HL-60/S4 treated with phorbol 12-myristate 13-acetate at 8.2 ng/mL for 4 days and 3 days (cell line): ENCODE results near the gene RASA4B.
"Not testable (repeated sequence)": the region's sequence is repeated elsewhere in the genome, so short reads cannot be mapped to it uniquely, and the experiment has no call there.

Experiments
- in situ Hi-C: fragments of 300-500 bp; cut with MboI; formaldehyde crosslinking; loops from 2 replicates; pipeline ENCODE4 v1.15.0; 2022; ENCODE audit warnings: low sequenced_read_pairs

The RASA4B gene

DNA sequence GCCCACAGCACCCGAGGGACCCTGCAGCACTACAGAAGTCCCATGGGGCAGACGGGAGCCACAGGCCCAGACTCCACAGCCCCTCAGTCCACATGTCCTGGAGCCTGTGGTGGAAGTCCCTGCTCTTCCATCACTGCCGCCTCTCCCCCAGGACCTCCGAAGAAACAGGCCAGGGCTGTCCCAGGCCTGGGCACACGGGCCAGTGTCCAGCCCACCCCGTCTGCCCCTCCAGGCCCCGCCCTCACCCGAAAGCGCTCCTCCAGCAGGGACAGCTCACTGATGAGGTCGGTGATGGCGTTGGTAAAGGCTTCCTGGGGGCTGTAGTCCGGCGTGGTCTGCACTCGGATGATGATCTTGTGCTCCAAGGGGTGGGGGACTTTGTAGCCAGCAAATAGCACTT lies 43.5 kb downstream of the RASA4B start:
- in situ Hi-C loops = not testable (repeated sequence)

DNA sequence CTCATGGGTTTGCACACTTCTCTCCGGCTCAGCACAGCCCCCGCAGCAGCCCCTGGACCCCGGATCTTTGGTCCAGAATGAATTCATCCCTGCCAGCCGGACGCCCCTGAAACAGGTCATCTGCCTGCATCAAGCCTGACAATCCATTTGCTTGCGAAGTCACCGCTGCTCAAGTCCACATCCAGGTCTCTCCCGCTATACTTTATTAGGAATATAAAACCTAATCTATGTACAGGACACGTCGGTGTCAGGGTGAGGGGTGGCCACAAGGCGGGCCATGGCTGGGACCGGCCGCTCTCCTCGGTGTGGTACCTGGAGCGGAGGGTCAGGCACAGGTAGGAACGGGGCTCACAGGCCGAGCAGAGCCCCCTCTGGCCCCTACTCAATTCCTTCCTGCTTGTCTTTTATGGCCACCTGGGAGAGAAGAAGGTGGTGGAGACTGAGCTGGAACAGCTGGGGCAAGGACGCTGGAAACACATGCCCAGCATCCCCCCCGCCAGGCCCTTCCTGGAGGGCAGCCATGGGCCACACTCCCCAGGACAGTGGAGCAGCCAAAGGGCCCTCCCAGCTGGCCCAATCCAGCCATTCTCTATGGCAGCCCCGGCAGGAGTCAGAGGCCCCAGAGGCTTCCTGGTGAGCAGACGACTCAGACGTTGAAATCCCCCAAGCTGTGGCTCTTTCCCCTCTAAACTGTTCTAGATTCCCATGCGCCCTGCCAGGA lies 44.1 kb downstream of the RASA4B start:
- in situ Hi-C loops = no loop called here

DNA sequence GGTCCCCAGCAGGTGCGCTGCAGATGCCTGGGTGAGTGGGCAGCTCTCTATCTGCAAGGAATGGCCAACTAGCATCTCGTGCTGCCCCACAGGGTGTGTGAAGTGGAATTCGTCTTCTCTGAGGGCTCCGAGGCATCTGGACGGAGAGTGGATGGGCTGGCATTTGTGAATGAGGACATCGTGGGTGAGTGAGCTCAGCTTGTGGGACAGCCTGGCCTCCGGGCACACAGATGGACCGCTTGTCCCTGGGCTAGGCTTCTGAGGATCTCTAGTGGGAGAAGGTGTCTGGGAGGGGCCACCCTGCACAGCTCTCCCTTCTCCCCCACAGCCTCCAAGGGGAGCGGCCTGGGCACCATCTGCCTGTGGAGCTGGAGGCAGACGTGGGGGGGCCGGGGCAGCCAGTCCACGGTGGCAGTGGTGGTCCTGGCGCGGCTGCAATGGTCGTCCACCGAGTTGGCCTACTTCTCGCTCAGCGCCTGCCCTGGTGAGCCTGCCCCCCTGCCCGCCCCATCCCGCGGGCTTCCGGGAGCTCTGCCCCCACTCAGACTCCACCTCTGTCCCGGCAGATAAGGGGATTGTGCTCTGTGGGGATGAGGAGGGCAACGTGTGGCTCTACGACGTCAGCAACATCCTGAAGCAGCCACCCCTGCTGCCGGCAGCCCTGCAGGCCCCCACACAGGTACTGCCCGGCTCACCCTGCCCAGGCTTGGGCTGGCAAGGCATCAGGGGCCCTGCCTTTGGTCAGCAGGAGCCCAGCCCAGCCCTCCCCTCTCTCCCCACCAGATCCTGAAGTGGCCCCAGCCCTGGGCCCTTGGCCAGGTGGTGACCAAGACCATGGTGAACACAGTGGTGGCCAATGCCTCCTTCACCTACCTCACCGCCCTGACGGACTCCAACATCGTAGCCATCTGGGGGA lies 45.2 kb downstream of the RASA4B start:
- in situ Hi-C loops = no loop called here

DNA sequence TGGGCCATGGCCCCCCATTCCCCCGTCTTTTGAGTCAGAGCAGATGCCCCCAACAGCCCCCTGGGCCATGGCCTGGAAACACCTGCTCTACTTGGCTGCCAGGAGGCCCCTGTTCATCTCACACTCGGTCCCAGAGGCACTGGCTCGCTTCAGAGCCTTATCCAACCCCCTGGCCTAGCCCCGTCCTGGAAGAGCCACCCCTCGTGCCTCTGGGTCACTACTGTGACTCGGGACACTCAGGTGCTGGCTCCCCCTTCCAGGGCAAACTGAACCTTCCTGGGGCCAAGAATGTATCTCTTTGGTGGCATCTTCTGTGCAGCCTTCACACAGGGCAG lies 45.8 kb downstream of the RASA4B start:
- in situ Hi-C loops = no loop called here

DNA sequence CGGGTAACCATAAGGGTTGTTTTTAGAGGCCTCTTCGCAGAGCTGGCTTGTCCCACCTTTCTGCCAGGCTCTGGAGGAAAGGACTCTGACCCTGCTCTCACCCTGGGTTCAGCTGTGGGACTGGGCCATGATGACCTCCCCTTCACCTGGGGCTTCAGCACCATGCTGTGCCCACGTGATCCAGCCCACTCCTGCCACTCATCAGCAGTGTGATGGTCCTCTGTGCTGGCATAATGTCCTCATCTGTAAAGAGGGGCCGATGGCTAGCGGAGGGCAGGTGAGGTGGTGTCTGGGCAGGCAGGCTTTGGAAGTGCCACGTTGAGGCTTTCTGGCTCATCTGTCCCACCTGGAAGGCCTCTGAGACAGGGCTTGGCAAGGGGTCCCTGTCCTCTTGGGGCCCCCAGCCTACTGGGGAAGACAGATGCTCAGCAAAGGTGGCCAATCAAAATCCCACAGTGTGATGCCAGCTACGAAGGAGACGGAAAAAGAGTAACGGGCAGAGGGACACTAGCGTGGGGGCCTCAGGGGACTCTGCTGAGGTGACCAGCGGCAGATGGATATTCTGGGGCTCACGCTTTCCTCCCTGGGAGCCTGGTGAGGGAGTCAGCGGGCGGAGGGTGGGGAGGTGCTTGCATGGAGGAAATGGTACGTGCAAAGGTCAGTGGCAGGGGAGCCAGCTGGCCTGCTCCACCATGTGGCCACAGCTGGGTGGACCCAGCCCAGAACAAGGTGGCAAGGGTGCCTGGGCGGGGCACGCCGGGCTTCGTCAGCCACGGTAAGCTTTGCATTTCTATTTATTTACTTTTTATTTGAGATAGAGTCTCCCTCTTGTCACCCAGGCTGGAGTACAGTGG lies 47.4 kb downstream of the RASA4B start:
- in situ Hi-C loops = no loop called here

DNA sequence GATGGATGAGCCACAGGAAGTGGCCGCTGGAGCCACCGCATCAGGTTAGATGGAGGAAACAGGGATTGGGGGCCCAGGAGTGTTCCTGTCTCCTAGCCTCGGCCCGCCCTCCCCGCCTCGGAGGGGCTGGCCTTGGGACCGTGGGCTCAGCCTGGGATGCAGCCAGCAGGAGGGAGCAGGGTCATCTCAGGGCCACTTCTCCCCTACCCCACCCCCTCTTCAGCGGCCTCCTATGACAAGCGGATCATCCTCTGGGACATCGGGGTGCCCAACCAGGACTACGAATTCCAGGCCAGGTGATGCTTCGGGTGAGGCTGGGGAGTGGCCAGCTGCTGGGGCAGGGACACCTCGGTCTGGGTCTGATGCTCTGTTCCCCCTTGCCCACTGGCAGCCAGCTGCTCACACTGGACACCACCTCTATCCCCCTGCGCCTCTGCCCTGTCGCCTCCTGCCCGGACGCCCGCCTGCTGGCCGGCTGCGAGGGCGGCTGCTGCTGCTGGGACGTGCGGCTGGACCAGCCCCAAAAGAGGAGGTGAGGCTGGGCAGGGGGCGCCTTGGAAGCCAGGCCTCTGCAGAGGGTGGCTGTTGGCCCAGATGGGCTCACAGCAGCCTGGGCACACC lies 48.1 kb downstream of the RASA4B start:
- in situ Hi-C loops = no loop called here

DNA sequence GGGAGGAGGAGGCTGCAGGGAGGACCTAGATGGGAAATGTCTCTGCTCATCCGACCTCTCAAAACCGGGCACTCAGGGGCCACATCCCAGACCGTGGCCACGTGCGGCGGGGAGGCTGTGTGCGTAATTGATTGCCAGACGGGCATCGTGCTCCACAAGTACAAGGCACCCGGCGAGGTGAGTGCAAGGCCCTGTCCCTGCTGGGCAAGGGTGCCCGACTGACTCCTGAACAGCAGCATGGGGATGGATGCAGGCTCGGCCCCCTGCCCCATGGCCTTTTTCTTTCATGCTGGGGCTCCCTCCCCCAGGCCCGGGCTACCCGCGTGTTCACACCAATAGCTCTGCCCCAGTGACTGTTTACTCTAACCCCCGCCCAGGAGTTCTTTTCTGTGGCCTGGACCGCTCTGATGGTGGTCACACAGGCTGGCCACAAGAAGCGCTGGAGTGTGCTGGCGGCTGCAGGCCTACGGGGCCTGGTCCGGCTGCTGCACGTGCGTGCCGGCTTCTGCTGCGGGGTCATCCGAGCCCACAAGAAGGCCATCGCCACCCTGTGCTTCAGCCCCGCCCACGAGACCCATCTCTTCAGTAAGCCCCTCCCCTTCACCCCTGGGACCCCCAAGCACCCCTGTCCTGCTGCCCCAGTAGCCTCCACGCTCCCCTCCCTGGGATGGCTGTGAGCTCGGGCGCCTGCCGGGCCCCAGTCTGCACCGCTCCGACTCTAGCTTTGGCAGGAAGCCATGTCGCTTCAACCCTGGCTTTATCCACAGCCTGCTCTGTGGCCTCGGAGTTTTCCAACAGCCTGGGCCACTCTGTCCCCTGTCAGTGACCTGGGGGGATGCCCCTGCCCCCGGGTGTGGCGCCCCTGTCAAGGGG lies 48.9 kb downstream of the RASA4B start:
- in situ Hi-C loops = no loop called here

DNA sequence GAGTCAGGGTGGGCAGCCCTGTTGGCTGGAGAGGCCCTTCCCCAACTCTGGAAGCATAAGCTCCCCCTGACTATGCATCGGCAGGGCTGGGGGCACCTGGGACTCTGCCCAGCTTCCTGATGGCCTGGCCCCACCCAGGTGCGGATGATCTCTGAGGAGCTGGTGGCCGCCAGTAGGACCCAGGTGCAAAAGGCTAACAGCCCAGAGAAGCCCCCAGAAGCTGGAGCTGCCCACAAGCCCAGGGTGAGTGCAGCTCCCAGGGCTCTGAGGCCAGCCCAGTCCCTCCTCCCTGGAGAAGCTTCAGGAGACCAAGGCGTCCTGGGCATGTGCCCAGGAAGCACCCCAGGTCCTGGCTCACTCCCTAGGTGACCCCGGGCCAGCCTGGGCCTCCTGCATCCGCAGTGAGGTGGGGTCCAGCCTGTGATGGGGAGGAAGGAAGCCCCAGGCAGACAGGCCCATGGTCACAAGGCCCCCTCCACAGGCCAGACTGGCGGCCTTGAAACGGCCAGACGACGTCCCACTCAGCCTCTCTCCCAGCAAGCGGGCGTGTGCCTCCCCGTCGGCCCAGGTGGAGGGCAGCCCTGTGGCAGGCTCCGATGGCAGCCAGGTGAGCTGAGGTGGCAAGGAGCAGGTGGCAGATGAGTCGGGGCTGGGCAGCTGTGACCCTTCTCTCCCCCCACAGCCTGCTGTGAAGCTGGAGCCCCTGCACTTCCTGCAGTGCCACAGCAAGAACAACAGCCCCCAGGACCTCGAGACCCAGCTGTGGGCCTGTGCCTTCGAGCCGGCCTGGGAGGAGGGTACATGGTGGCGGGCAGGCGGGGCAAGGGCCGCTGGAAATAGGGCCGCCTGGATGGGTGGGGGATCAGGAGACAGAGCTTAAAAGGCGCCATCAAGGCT lies 49.7 kb downstream of the RASA4B start:
- in situ Hi-C loops = no loop called here

DNA sequence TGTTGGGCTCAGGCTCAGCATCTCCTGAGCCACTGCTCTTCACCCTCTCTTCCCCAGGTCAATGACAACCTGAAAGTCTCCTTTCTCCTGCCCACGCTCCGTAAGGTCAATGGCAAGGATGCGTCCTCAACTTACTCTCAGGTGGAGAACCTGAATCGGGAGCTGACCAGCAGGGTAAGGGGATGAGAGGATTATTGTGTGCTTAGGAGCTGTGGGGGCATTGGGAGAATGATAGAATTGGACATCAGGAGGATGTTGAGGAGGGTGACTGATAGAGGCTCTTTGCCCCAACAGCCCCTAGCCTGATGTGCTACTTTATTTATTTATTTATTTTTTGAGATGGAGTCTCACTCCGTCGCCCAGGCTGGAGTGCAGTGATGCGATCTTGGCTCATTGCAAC lies 51.5 kb downstream of the RASA4B start:
- in situ Hi-C loops = no loop called here

DNA sequence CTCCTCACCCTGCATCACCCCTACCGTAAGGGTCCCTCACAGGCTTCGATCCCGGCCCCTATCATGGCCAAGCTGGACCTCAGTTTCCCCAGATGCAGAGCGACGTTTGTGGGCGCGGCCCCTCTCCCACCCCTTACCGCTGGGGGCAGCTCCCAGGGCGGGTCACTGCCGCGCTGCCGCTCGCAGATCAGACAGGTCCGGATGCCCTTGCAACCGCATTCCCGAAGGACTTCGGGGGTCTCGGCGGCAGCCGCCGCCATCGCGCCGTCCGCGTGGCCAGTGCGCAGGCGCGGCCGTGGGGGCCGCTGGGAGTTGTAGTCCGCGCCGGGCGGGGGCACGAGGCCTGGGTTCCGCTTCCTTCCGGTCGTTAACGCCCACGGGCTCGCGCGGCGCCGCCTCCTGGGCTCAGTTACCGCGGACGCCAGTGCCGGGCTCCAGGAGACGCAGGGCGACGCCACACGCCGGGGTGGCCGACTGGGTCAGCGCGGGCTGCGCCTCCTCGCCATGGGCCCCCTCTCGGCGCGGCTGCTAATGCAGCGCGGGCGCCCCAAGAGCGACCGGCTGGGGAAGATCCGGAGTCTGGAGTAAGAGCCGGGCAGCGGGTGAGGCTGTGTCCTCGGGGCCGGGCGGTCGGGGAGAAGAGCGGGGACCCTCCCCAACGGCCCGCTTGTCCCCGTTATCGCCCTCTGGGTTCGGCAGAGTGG lies 52.8 kb downstream of the RASA4B start, which contains the start of the genes ALKBH4 and LRWD1:
Gene ALKBH4, minus strand, starts transcription at position 287 of the 704 bp plus-strand sequence. Its CDS starts 27 bp downstream, at position 260.
Gene LRWD1, plus strand, starts transcription at position 408 of the 704 bp plus-strand sequence. Its CDS starts 97 bp downstream, at position 505.
- in situ Hi-C loops = no loop called here

DNA sequence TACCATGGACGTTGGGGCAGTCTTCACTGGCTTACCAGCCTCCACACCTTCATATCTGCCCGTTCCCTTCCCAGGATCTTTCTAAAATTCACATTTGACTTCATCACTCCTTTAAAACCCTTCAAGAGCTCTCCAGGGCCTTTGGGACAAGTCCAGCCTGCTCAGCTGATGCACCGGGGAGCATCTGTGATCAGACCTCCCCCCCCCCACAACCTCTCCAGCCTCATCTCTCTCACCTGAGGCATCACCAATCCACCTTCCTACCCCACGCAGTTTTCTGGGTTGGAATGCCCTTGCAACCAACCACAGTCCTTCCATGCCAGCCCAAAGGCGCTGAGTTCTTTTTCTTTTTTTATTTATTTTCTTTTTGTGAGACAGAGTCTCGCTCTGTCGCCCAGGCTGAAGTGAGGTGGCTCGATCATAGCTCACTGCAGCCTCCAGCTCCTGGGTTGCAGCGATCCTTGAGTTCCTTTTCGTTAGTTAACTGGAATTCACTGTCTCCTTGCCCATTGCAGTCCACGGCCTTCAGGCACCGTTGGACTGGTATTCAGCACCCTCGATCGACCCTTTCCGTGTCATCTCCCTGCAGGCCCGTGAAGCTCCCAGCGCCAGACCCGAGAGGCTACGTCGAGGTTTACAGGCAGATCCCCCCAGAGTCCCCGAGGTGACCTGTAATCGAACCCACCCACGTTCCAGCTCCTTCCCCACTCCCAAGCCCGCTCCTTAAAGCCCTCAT lies 53.6 kb downstream of the RASA4B start:
- in situ Hi-C loops = no loop called here

DNA sequence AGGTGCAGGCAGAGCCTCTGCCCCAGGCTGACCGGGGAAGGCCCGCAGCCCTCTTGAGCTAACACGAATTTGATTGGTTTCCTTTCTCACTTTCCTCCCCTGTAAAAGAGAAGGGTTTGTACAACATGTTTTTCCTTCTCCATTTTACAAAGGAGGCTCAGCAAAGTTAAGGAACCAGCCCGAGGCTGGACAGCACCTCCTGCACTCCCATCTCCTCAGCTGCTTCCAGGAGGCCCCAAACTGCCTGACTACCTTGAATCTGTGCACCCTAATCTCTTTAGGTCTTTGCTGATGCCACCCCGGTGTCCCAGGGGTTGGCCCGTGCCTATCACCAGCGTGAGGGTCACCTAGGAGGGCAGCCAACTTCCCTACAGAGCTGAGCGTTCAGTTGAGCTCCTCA lies 57.1 kb downstream of the RASA4B start:
- in situ Hi-C loops = no loop called here

DNA sequence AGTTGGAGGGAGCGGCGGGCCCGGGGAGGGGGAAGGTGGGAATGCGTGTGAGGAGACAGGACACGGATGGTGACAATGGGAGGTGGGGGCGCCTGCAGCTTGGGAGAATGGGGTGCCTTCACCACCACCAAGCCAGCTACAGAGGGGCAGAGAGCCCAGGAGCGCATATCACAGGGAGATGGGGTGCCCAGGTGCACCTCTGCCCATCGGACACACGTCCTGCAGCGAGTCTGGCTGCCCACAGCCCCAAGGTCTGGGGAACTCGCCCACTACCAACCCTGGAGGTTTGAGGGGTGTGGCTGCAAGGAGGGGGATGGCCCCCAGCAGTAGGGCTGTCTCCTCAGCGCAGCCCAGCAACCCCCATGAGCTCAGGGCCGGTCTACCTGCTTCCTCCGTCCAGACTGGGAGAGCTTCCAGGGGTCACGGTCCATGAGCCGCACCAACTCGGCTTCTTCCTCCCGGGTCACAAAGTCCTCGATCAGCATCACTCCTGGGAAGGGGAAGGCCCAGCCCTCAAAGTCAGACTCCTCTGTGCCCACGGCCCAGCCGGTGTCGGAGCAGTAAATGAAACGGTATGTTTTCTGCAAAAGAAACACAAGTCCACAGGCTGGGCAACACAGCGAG lies 58.2 kb downstream of the RASA4B start:
- in situ Hi-C loops = no loop called here

DNA sequence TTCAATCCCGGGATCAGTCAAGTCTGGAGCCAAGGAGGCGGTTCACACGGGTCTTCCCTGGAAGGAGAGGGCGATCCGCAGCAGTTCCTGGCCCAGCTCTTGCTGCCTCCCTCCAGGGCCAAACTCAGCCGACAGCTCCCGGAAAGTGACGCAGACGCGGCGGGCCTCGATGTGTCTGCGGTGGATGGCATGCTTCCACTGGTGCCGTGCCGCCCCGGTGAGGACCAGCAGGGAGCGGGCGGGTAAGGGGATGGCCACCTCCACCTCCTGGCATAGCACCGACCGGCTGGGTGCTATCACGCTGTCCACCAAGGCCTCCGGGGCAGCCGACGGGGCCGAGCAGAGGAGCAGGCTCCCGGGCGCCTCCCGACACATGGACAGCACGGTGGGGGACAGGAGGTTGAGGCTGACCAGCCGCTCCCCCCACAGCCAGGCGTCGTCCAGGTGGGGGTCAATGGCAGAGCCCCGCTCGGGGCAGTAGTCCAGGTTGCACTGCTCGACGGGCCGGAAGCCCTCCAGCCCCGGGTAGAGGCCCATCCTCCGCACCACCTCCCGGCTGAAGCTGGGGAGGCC lies 60.1 kb downstream of the RASA4B start:
- in situ Hi-C loops = no loop called here

DNA sequence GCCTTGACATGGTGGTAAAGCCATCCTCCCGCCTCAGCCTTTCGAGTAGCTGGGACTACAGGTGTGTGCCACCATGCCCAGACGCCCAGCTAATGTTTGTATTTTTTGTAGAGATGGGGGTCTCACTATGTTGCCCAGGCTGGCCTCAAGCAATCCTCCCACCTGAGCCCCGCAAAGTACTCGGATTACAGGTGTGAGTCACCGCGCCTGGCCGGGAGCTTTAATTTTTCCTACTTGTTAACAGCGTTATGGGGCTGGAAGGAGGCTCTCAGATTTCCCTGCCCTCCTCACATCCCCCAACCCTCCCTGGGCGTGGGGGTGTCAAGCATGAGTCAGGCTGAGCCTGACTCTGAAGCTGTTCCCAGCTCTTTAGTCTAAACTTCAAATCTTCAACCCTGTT lies 61.2 kb downstream of the RASA4B start:
- in situ Hi-C loops = no loop called here

DNA sequence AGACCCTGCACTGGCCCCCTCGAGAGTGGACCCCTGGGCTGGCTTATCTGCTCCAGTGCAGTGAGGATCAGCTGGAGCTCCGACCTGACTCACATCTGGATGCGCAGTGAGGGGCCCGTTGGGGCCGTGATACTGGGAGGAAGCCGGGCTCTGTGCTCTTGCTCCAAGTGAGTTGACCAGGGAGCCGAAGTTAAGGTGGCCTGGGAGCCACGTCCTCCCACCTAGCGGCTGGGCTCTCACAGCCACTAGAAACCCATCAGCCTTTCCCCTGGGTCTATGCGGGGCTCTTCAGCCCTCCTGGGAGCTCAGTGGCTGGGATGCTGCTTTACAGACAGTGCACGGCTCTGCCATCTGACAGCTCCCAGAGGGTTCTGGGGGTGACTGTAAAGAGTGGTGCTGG lies 62.0 kb downstream of the RASA4B start:
- in situ Hi-C loops = no loop called here

DNA sequence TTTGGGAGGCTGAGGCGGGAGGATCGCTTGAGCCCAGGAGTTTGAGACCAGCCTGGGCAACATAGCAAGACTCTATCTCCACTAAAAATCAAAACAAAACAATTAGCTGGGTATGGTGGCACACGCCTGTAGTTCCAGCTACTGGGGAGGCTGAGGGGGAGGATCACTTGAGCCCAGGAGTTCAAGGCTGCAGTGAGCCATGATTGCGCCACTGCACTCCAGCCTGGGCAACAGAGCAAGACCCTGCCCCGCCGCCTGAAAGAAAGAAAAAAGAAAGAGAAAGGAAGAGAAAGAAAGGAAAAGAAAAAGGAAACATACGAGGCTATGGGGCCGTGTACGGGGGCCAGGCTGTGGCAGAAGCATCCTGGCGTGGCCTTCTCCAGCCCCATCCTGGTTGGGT lies 62.6 kb downstream of the RASA4B start:
- in situ Hi-C loops = not testable (repeated sequence)
